GM23248 (cell line): Measurements from ENCODE around the gene TMEM178B.

Experiments used
- EZH2 ChIP-seq: fragments of 200-600 bp; sonication (generic); IDR thresholded peaks from 2 replicates; pipeline ENCODE4 v1.6.1; 2018; ENCODE audit warnings: antibody characterized with exemption, mild to moderate bottlenecking; ENCODE audit not compliant: insufficient read depth, poor library complexity, severe bottlenecking
- EZH2phosphoT487 ChIP-seq: fragments of 200-600 bp; sonication (generic); IDR thresholded peaks from 2 replicates; pipeline ENCODE4 v1.6.1; 2018; ENCODE audit warnings: antibody characterized with exemption, moderate library complexity, mild to moderate bottlenecking, low read depth; ENCODE audit not compliant: insufficient read depth

DNA sequence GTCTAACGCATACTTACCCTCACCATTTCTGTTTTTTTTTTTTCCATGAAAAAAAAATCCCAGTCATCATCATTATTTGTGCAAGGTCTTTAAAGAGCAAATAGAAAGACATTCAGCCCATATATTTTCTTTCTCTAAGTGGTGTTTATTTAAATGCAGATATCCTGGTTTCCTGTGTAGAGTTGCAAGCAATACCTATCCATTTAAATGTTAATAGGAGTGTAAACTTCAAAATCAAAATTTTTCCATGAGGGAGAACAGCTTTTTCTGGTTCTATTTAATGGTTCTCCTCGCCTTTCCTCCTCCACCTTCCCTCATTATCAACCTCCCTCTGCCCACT lies 357.2 kb downstream of the TMEM178B start:
- TF ChIP-seq EZH2phosphoT487 (no peak), EZH2 (no peak)
